Fibroblast of lung (primary cell): ENCODE results near the gene ZCCHC7.

Source experiments
- CTCF ChIP-seq, 2 donors: IDR thresholded peaks in 1 of 2; conservative IDR thresholded peaks in 1 of 2; 1 replicate in 1 of 2; 2 replicates in 1 of 2; pipeline ENCODE4 v1.5.1; 2011 to 2012; ENCODE audit warnings: low read length in 2 of 2, control low read depth in 1 of 2, inconsistent platforms in 1 of 2, low read depth in 1 of 2, mild to moderate bottlenecking in 1 of 2
- EZH2 ChIP-seq: IDR thresholded peaks from 2 replicates; pipeline ENCODE4 v1.5.1; 2012; ENCODE audit warnings: low read length, control low read depth, mild to moderate bottlenecking; ENCODE audit errors: missing control alignments

DNA sequence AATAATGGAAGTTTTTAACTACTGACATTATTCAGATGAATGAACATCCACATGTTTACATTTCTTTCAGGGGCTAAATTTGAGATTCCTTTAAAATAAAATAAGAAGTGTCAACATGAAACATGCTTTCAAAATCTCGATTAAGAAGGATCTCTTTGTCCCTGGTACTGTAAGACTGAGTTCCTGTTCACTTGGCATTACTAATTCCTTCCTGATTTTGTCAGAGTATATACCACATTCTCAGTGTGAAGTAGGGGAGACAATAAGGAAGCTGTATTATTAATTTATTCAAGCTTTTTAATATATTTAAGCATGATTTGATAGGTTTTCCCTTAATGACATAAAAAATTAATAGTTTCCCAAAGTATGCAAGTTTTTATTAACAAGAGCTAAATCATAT lies 220.6 kb downstream of the ZCCHC7 start:
- TF ChIP-seq CTCF (conservative IDR thresholded peaks at IDR 0.05 in 1 of 2, IDR thresholded peaks at IDR 0.05 in 1 of 2; ENCODE audit: low read depth in 1 of 2, low read length in 2 of 2) (no peak), EZH2 (no peak)
